H1 (cell line): ENCODE data around the gene AHNAK2. TPM values are rescaled to one million over a fixed set of nuclear protein-coding genes. Genes with fewer than 3 reads are reported as not detected.

Experiments used
- CTCF ChIA-PET: fragments of 300-600 bp; sonication (Branson Sonifier 250); formaldehyde crosslinking; loops from one replicate; lab custom pipeline; 2021; ENCODE audit not compliant: partially characterized antibody; lab: Charles Lee
- POLR2A ChIA-PET: fragments of 300-600 bp; sonication (Branson Sonifier 250); formaldehyde crosslinking; loops from one replicate; lab custom pipeline; 2021; ENCODE audit warnings: inconsistent platforms; ENCODE audit not compliant: partially characterized antibody; lab: Charles Lee
- DNase-seq, 2 experiments: peaks; one replicate each; pipeline versions ENCODE4 v3.0.0 to v3.0.0-alpha.2; 2010 to 2022; ENCODE audit warnings: low spot score in 2 of 2, low read depth in 1 of 2, mixed read lengths in 1 of 2
- FAIRE-seq: peaks from 2 replicates; lab custom pipeline; 2011; peaks lifted over from hg19 to GRCh38; lab: Jason Lieb, UNC
- H2AFZ ChIP-seq: 2 replicates; pipeline ENCODE4 v1.8.1; 2012; ENCODE audit warnings: low read length, inconsistent platforms
- H2AK5ac ChIP-seq: 2 replicates; pipeline ENCODE4 v1.6.1; 2013; ENCODE audit warnings: low read depth, low read length
- H2BK120ac ChIP-seq: replicated peaks from 2 replicates; pipeline ENCODE3; 2013; ENCODE audit warnings: low read depth, low read length, inconsistent platforms
- H2BK12ac ChIP-seq: 2 replicates; pipeline ENCODE4 v1.6.1; 2013; ENCODE audit warnings: low read depth, low read length
- H2BK15ac ChIP-seq: 2 replicates; pipeline ENCODE4 v1.6.1; 2013; ENCODE audit warnings: low read length
- H2BK20ac ChIP-seq: 2 replicates; pipeline ENCODE4 v1.6.1; 2013; ENCODE audit warnings: low read length
- H2BK5ac ChIP-seq: 2 replicates; pipeline ENCODE4 v1.6.1; 2013; ENCODE audit warnings: low read depth, low read length
- H3K14ac ChIP-seq: 2 replicates; pipeline ENCODE4 v1.6.1; 2013; ENCODE audit warnings: inconsistent platforms; ENCODE audit not compliant: insufficient read length
- H3K18ac ChIP-seq: 2 replicates; pipeline ENCODE4 v1.6.1; 2013; ENCODE audit warnings: low read length; ENCODE audit errors: extremely low read depth
- H3K23ac ChIP-seq: 2 replicates; pipeline ENCODE4 v1.6.1; 2013; ENCODE audit warnings: inconsistent platforms; ENCODE audit not compliant: insufficient read length
- H3K23me2 ChIP-seq: 2 replicates; pipeline ENCODE4 v1.6.1; 2013; ENCODE audit warnings: low read depth, low read length
- H3K27ac ChIP-seq: 2 replicates; pipeline ENCODE4 v1.6.1; 2011; ENCODE audit warnings: low read depth, low read length, inconsistent platforms
- H3K27me3 ChIP-seq, 4 experiments: replicated peaks in 1 of 4; 1 replicate in 1 of 4; 2 replicates in 3 of 4; pipeline versions ENCODE4 v1.6.1 to v1.8.1; 2011 to 2013; ENCODE audit warnings: low read length in 3 of 4, mild to moderate bottlenecking in 3 of 4, inconsistent platforms in 2 of 4, mixed read lengths in 2 of 4, moderate library complexity in 1 of 4; ENCODE audit not compliant: control insufficient read depth in 3 of 4, insufficient read depth in 3 of 4; ENCODE audit errors: extremely low read depth in 1 of 4
- H3K36me3 ChIP-seq, 4 experiments: 2 replicates each; pipeline versions ENCODE4 v1.6.1 to v1.8.1; 2011 to 2013; ENCODE audit warnings: mild to moderate bottlenecking in 4 of 4, low read length in 3 of 4, moderate library complexity in 2 of 4, control low read depth in 1 of 4, inconsistent platforms in 1 of 4; ENCODE audit not compliant: insufficient read depth in 4 of 4, control insufficient read depth in 2 of 4
- H3K4ac ChIP-seq: replicated peaks from 2 replicates; pipeline ENCODE3; 2013; ENCODE audit warnings: low read length, low read depth, mixed read lengths, inconsistent platforms; ENCODE audit not compliant: insufficient read length
- H3K4me1 ChIP-seq, 4 experiments: replicated peaks in 1 of 4; 1 replicate in 1 of 4; 2 replicates in 3 of 4; pipeline versions ENCODE4 v1.6.1 to v1.8.1; 2011 to 2013; ENCODE audit warnings: low read length in 3 of 4, inconsistent platforms in 2 of 4, mixed read lengths in 1 of 4; ENCODE audit not compliant: insufficient read depth in 4 of 4, control insufficient read depth in 3 of 4
- H3K4me2 ChIP-seq, 2 experiments: 2 replicates each; pipeline versions ENCODE4 v1.6.1 to v1.8.1; 2011 to 2013; ENCODE audit warnings: low read depth in 2 of 2, low read length in 2 of 2, control low read depth in 1 of 2, inconsistent platforms in 1 of 2, mild to moderate bottlenecking in 1 of 2; ENCODE audit not compliant: insufficient read depth in 1 of 2
- H3K4me3 ChIP-seq, 4 experiments: fragments of 200-600, 300-600 bp in 1 of 4; sonication (generic), shearing (Covaris generic), sonication (Bioruptor Twin) in 1 of 4; 2 replicates each; pipeline versions ENCODE4 v1.5.1 to v1.8.1; 2011 to 2016; ENCODE audit warnings: low read length in 4 of 4, low read depth in 3 of 4, control low read depth in 2 of 4, inconsistent platforms in 2 of 4, mild to moderate bottlenecking in 2 of 4, mixed read lengths in 1 of 4, moderate library complexity in 1 of 4; ENCODE audit not compliant: insufficient read depth in 2 of 4; ENCODE audit errors: extremely low read depth in 1 of 4
- H3K56ac ChIP-seq: replicated peaks from 2 replicates; pipeline ENCODE3; 2013; ENCODE audit warnings: low read depth, mild to moderate bottlenecking, mixed read lengths, low read length, inconsistent platforms; ENCODE audit not compliant: insufficient read length
- H3K79me1 ChIP-seq: 2 replicates; pipeline ENCODE4 v1.6.1; 2013; ENCODE audit warnings: low read depth, low read length, control low read depth
- H3K79me2 ChIP-seq, 2 experiments: 2 replicates each; pipeline versions ENCODE4 v1.6.1 to v1.8.1; 2012 to 2013; ENCODE audit warnings: low read length in 2 of 2, mild to moderate bottlenecking in 2 of 2, inconsistent platforms in 1 of 2; ENCODE audit not compliant: insufficient read depth in 2 of 2, control insufficient read depth in 1 of 2
- H3K9ac ChIP-seq, 4 experiments: replicated peaks in 1 of 4; 1 replicate in 1 of 4; 2 replicates in 3 of 4; pipeline versions ENCODE4 v1.6.1 to v1.8.1; 2011 to 2013; ENCODE audit warnings: low read depth in 3 of 4, low read length in 3 of 4, control low read depth in 2 of 4, mild to moderate bottlenecking in 2 of 4, moderate library complexity in 2 of 4, inconsistent platforms in 1 of 4; ENCODE audit errors: extremely low read depth in 1 of 4
- H3K9me3 ChIP-seq, 2 experiments: 2 replicates each; pipeline versions ENCODE4 v1.6.1 to v1.8.1; 2012 to 2013; ENCODE audit warnings: mild to moderate bottlenecking in 2 of 2, moderate library complexity in 2 of 2, control low read depth in 1 of 2, inconsistent platforms in 1 of 2, low read depth in 1 of 2, low read length in 1 of 2, mixed read lengths in 1 of 2; ENCODE audit not compliant: insufficient read depth in 2 of 2
- H4K20me1 ChIP-seq, 2 experiments: replicated peaks in 1 of 2; 2 replicates each; pipeline versions ENCODE3 to v1.8.1; 2011 to 2013; ENCODE audit warnings: inconsistent platforms in 2 of 2, low read length in 2 of 2, mild to moderate bottlenecking in 1 of 2; ENCODE audit not compliant: insufficient read depth in 2 of 2, control insufficient read depth in 1 of 2
- H4K5ac ChIP-seq: 2 replicates; pipeline ENCODE4 v1.6.1; 2013; ENCODE audit warnings: low read length, low read depth, mixed read lengths, inconsistent platforms; ENCODE audit not compliant: insufficient read length
- H4K8ac ChIP-seq: 2 replicates; pipeline ENCODE4 v1.8.0; 2013; ENCODE audit warnings: mild to moderate bottlenecking, moderate library complexity, low read length, inconsistent platforms; ENCODE audit not compliant: insufficient read depth; ENCODE audit errors: extremely low read depth
- H4K91ac ChIP-seq: replicated peaks from 2 replicates; pipeline ENCODE3; 2013; ENCODE audit warnings: low read length, mixed read lengths, inconsistent platforms; ENCODE audit not compliant: insufficient read length
- ATF2 ChIP-seq: IDR thresholded peaks from 2 replicates; pipeline ENCODE4 v1.6.1; 2012; ENCODE audit warnings: low read length, inconsistent platforms
- CEBPB ChIP-seq: IDR thresholded peaks from 2 replicates; pipeline ENCODE4 v1.6.1; 2012; ENCODE audit warnings: low read depth, low read length
- EZH2 ChIP-seq: fragments of 200-600 bp; sonication (generic); IDR thresholded peaks from 2 replicates; pipeline ENCODE4 v1.7.1; 2012; ENCODE audit warnings: low read depth, mild to moderate bottlenecking, moderate library complexity, low read length, inconsistent platforms; ENCODE audit not compliant: severe bottlenecking
- FOSL1 ChIP-seq: IDR thresholded peaks from 2 replicates; pipeline ENCODE4 v1.6.1; 2011; ENCODE audit warnings: mild to moderate bottlenecking, low read depth, low read length, moderate library complexity; ENCODE audit not compliant: insufficient read depth
- JUND ChIP-seq: IDR thresholded peaks from 2 replicates; pipeline ENCODE4 v1.6.1; 2011; ENCODE audit warnings: mild to moderate bottlenecking, improper control_type of control experiment, low read length
- PHF8 ChIP-seq: fragments of 200-600 bp; sonication (generic); conservative IDR thresholded peaks from 2 replicates; pipeline ENCODE4 v1.7.1; 2012; ENCODE audit warnings: low read depth, mild to moderate bottlenecking, inconsistent platforms, low read length, moderate library complexity
- SIN3A ChIP-seq, 2 experiments: IDR thresholded peaks in 1 of 2; conservative IDR thresholded peaks in 1 of 2; 2 replicates each; pipeline ENCODE4 v1.6.1; 2011 to 2012; ENCODE audit warnings: low read length in 2 of 2, improper control_type of control experiment in 1 of 2, low read depth in 1 of 2, mild to moderate bottlenecking in 1 of 2
- SP4 ChIP-seq: IDR thresholded peaks from 2 replicates; pipeline ENCODE4 v1.6.1; 2012; ENCODE audit warnings: low read length, inconsistent platforms
- ZNF274 ChIP-seq: IDR thresholded peaks from 2 replicates; pipeline ENCODE4 v1.7.0; 2012; ENCODE audit warnings: low read length, borderline replicate concordance; ENCODE audit errors: extremely low read depth
- WGBS, 2 experiments: shearing (Covaris generic) in 1 of 2; methylation state at CpG; one replicate each; pipeline versions ENCODE4 v1.1.6 to v1.1.7; 2013 to 2015; ENCODE audit warnings: low lambda C conversion rate in 2 of 2, mixed read lengths in 2 of 2, inconsistent platforms in 1 of 2, low coverage in 1 of 2, missing lambda C conversion rate in 1 of 2; ENCODE audit not compliant: insufficient replicate concordance in 2 of 2, insufficient coverage in 1 of 2, insufficient read length in 1 of 2; ENCODE audit errors: extremely low coverage in 1 of 2, missing lambda C conversion rate in 1 of 2; 5-methylcytosine and 5-hydroxymethylcytosine counted together
- polyA plus RNA-seq, 7 experiments: library from polyadenylated mRNA; depleted of rRNA in 3 of 7; stranded (reverse) in 5 of 7; unstranded in 2 of 7; fragments of >200 nt in 5 of 7; fragments of 200-250 nt in 2 of 7; gene quantifications; 1 replicate in 5 of 7; 2 replicates in 1 of 7; 4 replicates in 1 of 7; pipeline versions ENCODE4 v1.2.1 to v1.2.3, GENCODE V29; 2011 to 2013; ENCODE audit warnings: missing spikeins in 2 of 7, mixed read lengths in 2 of 7
- total RNA-seq: library from RNA; stranded (reverse); fragmentation: NEBNext Ultra II Directional; extraction: Animal tissue kit (Norgen Biotek cat#: 25700); gene quantifications from 2 replicates; pipeline ENCODE4 v1.2.1, GENCODE V29; 2021
- TF ChIP-seq, protein P1 (sequence below): IDR thresholded peaks from 2 replicates; pipeline ENCODE4 v1.6.1; 2012; ENCODE audit warnings: inconsistent platforms

Gene AHNAK2
- total and polyA plus RNA-seq, 2 of the 8 experiments (the other 6 are each of a cell fraction or from before 2014, with no cell fraction given) = 0.95 to 2.0 TPM

- CTCF ChIA-PET = interaction anchor here (2.5 kb wide), 1 partner anchor 17 kb away, joined by 7 read pairs; no protein-coding TSS in a partner anchor
- POLR2A ChIA-PET = no interaction called here
- TF ChIP-seq PHF8 = no peak
- TF ChIP-seq, protein P1, sequence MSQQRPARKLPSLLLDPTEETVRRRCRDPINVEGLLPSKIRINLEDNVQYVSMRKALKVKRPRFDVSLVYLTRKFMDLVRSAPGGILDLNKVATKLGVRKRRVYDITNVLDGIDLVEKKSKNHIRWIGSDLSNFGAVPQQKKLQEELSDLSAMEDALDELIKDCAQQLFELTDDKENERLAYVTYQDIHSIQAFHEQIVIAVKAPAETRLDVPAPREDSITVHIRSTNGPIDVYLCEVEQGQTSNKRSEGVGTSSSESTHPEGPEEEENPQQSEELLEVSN = no peak
- no peak for TF ChIP-seq ZNF274
- no peak for TF ChIP-seq CEBPB
- TF ChIP-seq SIN3A (conservative IDR thresholded peaks at IDR 0.05 in 1 of 2, IDR thresholded peaks at IDR 0.05 in 1 of 2; ENCODE audit: low read depth in 1 of 2, low read length in 2 of 2) = no peak
- no peak for TF ChIP-seq SP4
- no peak for TF ChIP-seq JUND
- no peak for TF ChIP-seq ATF2
- TF ChIP-seq EZH2 = no peak
- no peak for TF ChIP-seq FOSL1
These were observed 64.7 kb downstream of the AHNAK2 start for GRCh38 chr14:104913435-104913834.

More at GRCh38 chr14:104913435-104913834, 64.7 kb downstream of the AHNAK2 start:
- Histone ChIP-seq H2BK12ac (no peak overlapping the region), H3K9ac (no peak overlapping the region), H3K4me2 (no peak overlapping the region), H3K36me3 (no peaks in the 10 kb centered on the region), H3K4ac (no peak overlapping the region), H2BK20ac (no peak overlapping the region), H2BK5ac (no peak overlapping the region), H3K18ac (no peak overlapping the region), H3K27me3 (no peaks in the 10 kb centered on the region; a peak in 1 of 7 replicates), H3K14ac (no peak overlapping the region), H2AFZ (no peak overlapping the region), H3K9me3 (peaks cover 3 to 4% of the 10 kb centered on the region in 2 experiments; a peak in 2 of 4 replicates), H4K8ac (no peak overlapping the region), H4K91ac (no peak overlapping the region), H2BK120ac (no peak overlapping the region), H3K4me1 (no peaks in the 10 kb centered on the region), H3K23me2 (no peaks in the 10 kb centered on the region), H3K27ac (no peak overlapping the region), H4K5ac (no peak overlapping the region), H3K79me2 (no peaks in the 10 kb centered on the region), H3K4me3 (no peak overlapping the region), H3K23ac (no peak overlapping the region), H2AK5ac (no peak overlapping the region), H2BK15ac (no peak overlapping the region), H3K79me1 (no peaks in the 10 kb centered on the region), H4K20me1 (no peaks in the 10 kb centered on the region), H3K56ac (no peak overlapping the region)
- DNase-seq (no peak), FAIRE-seq (no peak)
- 86% methylated on average over 7 of the region's 7 CpGs; no CpG with 5 or more reads in 1 of the 2 experiments for WGBS, 2 experiments
